Hematopoietic multipotent progenitor cell treated with erythropoietin and hydrocortisone succinate and interleukin-3 and kit ligand, for 8 days (in vitro differentiated cells): ENCODE results near the gene KRTAP4-16.
A peak's percentile ranks its signal among the peaks of the same experiment; 100 is the strongest.
"Not testable (repeated sequence)": the region's sequence is repeated elsewhere in the genome, so short reads cannot be mapped to it uniquely, and the experiment has no call there.

Experiments used
- DNase-seq: peaks from one replicate; pipeline ENCODE4 v3.0.0-alpha.2; 2015

Gene KRTAP4-16

DNA sequence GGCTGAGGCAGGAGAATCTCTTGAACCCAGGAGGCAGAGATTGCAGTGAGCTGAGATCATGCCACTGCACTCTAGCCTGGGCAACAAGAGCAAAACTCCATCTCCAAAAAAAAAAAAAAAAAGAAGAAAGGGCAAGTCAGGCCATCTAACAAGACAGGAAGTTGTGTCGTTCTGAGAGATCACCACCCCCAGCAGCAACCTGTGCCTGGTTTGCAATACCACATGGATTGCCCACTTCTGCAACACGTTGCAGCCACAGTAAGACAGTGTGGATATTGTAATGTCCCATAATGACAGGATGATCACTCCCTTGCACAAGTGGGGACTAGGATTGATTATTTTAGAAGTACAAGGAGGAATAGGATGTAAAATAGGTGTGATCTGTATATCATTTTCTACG is 33.0 kb downstream of the KRTAP4-16 start:
- no peak for DNase-seq

DNA sequence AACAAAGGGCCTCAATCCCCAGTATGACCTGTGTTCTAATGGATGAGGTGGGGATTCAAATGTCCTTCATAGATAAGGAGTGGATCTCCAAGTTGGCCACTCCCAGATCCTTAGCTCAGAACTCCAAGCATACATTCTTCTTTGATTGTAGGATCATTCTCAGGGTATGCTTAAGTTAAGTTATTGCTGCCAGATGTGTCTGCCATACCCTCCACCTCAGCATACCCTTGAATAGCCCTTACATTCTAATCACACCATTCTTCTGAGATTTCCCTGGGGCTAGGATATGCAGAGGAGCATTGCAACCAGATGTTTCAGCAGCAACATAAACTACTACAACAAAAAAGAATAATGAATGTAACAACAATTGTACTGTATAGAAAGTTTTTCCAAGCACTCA is 34.7 kb downstream of the KRTAP4-16 start:
- DNase-seq: no peak

GRCh38 chr17:41065829-41066624 is 36.0 kb downstream of the KRTAP4-16 start, which contains the start of gene KRTAP2-4:
Gene KRTAP2-4, minus strand, starts transcription at chr17:41065879. Its CDS starts 34 bp downstream, at chr17:41065845.
- DNase-seq: peak; percentile 5

- not testable (repeated sequence) for DNase-seq
These were observed 36.9 kb downstream of the KRTAP4-16 start for GRCh38 chr17:41065016-41065689.

- DNase-seq: no peak
These were observed 37.7 kb downstream of the KRTAP4-16 start for GRCh38 chr17:41064301-41064700.

DNA sequence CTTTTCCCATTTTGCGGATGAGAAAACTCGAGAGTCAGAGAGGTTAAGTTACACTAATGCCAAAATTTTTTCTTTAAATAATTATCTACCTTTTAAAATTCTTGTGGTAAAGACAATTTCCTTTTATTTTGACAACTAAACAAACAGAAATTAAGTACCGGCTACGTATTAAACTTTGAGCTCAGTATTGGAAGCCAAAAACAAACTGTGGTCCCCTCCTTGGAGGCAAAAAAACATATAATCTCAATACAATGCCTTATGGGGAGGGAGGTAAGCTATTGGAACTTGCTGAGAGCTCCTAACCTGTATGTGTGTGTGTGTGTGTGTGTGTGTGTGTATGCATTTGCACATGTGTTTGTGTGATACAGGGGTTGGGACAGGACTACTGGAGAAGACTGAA is 38.6 kb downstream of the KRTAP4-16 start:
- DNase-seq: no peak

- DNase-seq: no peak
These were observed 40.0 kb downstream of the KRTAP4-16 start for GRCh38 chr17:41061964-41062363.

- no peak for DNase-seq
These were observed 41.9 kb downstream of the KRTAP4-16 start, which contains the start of gene KRTAP2-3 for GRCh38 chr17:41060052-41060604. Gene KRTAP2-3, minus strand, starts transcription at chr17:41060114. Its CDS starts 64 bp downstream, at chr17:41060050.

DNA sequence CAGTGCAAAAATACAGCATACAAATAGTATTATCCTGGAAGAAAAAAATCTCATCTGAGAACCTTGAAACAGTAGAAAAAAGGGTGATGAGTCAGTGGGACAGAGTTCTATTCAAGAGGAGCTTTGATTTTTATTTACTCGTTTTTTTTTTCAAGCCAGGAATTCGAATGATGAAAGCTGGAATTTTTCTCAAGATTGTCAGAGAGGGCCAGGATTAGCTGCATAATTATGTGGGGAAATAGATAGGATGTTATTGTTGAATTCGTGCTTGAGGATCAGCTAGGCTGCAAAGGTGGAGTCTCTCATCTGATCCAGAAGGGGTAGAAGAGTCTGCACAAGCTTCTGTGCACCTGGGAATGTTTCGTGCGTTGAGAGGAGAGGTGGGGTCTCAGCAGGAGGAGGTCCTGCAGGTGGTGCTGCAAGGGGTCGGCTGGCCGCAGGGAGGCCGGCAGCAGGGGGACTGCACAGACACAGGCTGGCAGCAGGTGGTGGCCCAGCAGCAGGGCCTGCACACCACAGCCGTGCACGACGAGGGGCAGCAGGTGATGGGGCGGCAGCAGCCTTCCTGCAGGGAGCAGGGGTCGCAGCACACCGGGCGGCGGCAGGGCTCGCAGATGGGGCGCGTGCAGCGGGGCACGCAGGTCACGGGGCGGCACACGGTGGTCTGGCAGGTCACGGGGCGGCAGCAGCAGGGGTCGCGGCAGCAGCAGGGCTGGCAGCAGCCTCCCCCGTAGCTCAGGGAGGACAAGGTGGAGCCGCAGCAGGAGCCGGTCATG is 42.5 kb downstream of the KRTAP4-16 start:
- DNase-seq: not testable (repeated sequence)

DNA sequence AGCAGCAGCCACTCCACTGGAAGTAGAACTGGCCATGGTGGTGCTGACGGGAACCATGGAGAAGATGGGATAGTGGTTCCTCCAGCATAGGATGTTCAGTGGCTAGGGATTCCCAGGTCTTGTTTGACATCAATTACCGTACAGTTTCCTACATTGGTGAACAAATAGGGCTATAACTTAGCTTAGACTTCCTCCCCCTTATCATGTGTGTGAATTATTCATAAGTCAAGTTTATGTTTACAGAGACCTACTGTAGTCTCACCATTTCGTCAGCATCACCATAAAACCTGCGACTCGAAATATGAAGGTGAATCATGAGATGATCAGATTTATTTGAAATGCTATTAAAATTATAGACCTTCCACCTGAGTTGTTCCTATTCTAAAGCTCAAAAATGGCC is 43.3 kb downstream of the KRTAP4-16 start:
- DNase-seq: no peak

- DNase-seq: no peak
These were observed 44.5 kb downstream of the KRTAP4-16 start for GRCh38 chr17:41057547-41057946.

- not testable (repeated sequence) for DNase-seq
These were observed 46.9 kb downstream of the KRTAP4-16 start, which contains the start of gene KRTAP2-2 for GRCh38 chr17:41055130-41055529. Gene KRTAP2-2, minus strand, starts transcription at chr17:41055230. Its CDS starts 19 bp downstream, at chr17:41055211.

- DNase-seq: not testable (repeated sequence)
These were observed 47.5 kb downstream of the KRTAP4-16 start for GRCh38 chr17:41054556-41054955.

DNA sequence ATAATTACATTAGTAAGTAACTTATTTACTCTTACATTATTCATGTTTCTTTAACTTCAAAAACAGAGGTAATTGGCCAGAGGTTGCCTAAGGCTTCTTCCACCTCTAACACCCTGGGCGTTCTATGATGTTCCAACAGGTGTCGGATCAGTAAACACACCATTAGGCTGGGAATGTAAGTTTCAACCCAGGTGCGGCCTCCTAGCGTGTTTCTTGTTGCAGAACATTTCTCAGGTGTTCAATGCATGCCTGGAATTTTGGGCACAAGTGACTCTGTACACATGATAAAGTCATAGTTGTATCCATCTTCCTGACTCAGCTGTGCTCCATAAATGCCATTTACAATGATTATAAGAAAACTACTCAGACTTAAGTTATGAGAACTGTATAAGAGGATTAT is 48.0 kb downstream of the KRTAP4-16 start:
- DNase-seq: no peak

GRCh38 chr17:41052566-41052965 is 49.4 kb downstream of the KRTAP4-16 start:
- DNase-seq: no peak
